BLaER1 treated with 17β-estradiol and CSF1 and Interleukin-3, amounts not matched to agents 10 nM and 100 nM (cell line): ENCODE results near the gene RASAL2.

Experiments used
- H3K27ac ChIP-seq, 11 experiments: shearing (Covaris generic); formaldehyde crosslinking; 2 replicates each; pipeline ENCODE4 v1.8.1; 2022
- H3K27me3 ChIP-seq, 11 experiments: shearing (Covaris generic); formaldehyde crosslinking; 2 replicates each; pipeline ENCODE4 v1.8.1; 2022
- H3K36me3 ChIP-seq, 11 experiments: shearing (Covaris generic); formaldehyde crosslinking; 2 replicates each; pipeline ENCODE4 v1.8.1; 2022
- H3K4me1 ChIP-seq, 10 experiments: shearing (Covaris generic); formaldehyde crosslinking; 2 replicates each; pipeline ENCODE4 v1.8.1; 2022
- H3K4me2 ChIP-seq, 11 experiments: shearing (Covaris generic); formaldehyde crosslinking; 2 replicates each; pipeline ENCODE4 v1.8.1; 2022
- H3K4me3 ChIP-seq, 10 experiments: shearing (Covaris generic); formaldehyde crosslinking; 2 replicates each; pipeline ENCODE4 v1.8.1; 2022
- H3K9ac ChIP-seq, 11 experiments: shearing (Covaris generic); formaldehyde crosslinking; 2 replicates each; pipeline ENCODE4 v1.8.1; 2022
- H3K9me3 ChIP-seq, 11 experiments: shearing (Covaris generic); formaldehyde crosslinking; replicated peaks in 1 of 11; 2 replicates each; pipeline ENCODE4 v1.8.1; 2022
- H4K20me1 ChIP-seq, 11 experiments: shearing (Covaris generic); formaldehyde crosslinking; 2 replicates each; pipeline ENCODE4 v1.8.1; 2022
- Cebpa-rat ChIP-seq, 11 experiments: shearing (Covaris generic); IDR thresholded peaks; 2 replicates each; pipeline ENCODE4 v1.8.1; 2022

Gene RASAL2

DNA sequence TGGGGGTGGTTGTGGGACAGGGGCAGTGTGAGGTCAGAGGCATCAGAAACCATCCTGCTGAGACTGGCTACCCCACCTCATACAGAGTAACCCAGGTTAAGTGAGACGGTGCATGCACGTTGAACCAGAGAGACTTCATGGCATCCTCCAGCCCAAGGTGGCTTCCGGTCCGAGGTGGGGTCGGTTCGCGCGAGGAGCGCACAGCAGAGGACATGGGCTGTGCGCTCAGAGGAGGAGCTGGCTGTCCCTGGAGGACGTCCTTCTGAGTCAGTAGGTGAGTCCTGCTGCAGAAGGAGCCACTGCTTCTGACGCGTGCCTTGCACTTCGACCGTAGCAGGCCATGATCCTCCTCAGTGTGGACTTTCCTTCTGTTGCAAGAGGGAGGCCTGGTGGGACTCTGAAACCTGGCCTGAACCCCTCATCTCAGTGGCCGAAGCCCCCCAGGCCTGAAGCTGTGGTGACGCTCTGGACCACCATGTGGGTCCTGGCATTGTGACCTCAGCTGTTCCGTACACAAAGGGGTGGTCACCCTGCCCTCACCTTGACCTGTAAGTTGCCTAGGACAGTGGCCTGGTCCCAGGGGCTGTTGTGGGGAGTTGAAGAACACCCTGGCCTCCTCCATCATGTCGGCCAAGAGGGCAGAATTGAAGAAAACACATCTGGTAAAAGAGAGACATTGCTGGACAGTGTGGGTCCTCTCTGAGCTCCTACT lies 418.8 kb downstream of the RASAL2 start, which contains the start of gene TEX35:
Gene TEX35, plus strand, starts transcription at position 544 of the 712 bp plus-strand sequence. Its CDS starts 80 bp downstream, at position 624.
- no peak within 1 kb of the TSS for H3K27ac ChIP-seq
- no peaks in the 10 kb centered on the region for H4K20me1 ChIP-seq
- H3K4me2 ChIP-seq, result no peak within 1 kb of the TSS
- no peaks in the 10 kb centered on the region for H3K36me3 ChIP-seq
- no peaks in the 10 kb centered on the region for H3K27me3 ChIP-seq
- H3K4me3 ChIP-seq, result no peak within 1 kb of the TSS
- H3K9me3 ChIP-seq, result no peaks in the 10 kb centered on the region
- no peak for TF ChIP-seq Cebpa-rat (IDR thresholded peaks at IDR 0.05)
- H3K9ac ChIP-seq, result no peak within 1 kb of the TSS
- peaks cover 0 to 6% (median 0%) of the 10 kb centered on the region in 10 experiments; a peak in 2 of 20 replicates for H3K4me1 ChIP-seq

GRCh38 chr1:178513278-178513983 lies 419.5 kb downstream of the RASAL2 start:
- Histone ChIP-seq H3K9ac (no peak overlapping the region), H3K27me3 (no peaks in the 10 kb centered on the region), H3K27ac (no peak overlapping the region), H4K20me1 (no peaks in the 10 kb centered on the region), H3K4me1 (peaks cover 0 to 6% (median 0%) of the 10 kb centered on the region in 10 experiments; a peak in 2 of 20 replicates), H3K36me3 (no peaks in the 10 kb centered on the region), H3K9me3 (no peaks in the 10 kb centered on the region), H3K4me3 (no peak overlapping the region), H3K4me2 (no peak overlapping the region)
- TF ChIP-seq Cebpa-rat (IDR thresholded peaks at IDR 0.05), result no peak

DNA sequence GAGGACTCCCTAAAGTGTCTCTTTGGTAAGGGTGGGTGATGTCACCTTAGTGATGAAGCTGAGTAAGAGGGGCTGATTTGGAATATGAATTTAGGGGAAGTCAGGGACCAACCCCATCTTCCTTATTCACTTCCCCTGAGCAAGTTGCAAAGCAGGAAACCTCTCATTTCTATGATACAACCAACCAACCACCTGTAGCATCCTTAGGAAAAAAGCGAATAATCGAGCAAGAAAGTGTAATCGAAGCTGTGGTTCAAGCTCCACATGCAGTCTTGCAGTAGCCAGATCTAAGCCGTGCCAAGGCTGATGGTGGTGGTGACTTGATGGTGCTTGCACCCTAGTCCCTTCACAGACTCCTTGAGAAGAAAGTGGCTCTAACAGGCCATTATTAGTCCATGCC lies 422.2 kb downstream of the RASAL2 start:
- TF ChIP-seq Cebpa-rat (IDR thresholded peaks at IDR 0.05), result no peak
- Histone ChIP-seq H3K9ac (no peak overlapping the region), H3K4me2 (no peak overlapping the region), H4K20me1 (no peaks in the 10 kb centered on the region), H3K27me3 (no peaks in the 10 kb centered on the region), H3K27ac (no peak overlapping the region), H3K4me1 (peaks cover 0 to 6% (median 0%) of the 10 kb centered on the region in 10 experiments; a peak in 2 of 20 replicates), H3K4me3 (no peak overlapping the region), H3K36me3 (no peaks in the 10 kb centered on the region), H3K9me3 (no peaks in the 10 kb centered on the region)

DNA sequence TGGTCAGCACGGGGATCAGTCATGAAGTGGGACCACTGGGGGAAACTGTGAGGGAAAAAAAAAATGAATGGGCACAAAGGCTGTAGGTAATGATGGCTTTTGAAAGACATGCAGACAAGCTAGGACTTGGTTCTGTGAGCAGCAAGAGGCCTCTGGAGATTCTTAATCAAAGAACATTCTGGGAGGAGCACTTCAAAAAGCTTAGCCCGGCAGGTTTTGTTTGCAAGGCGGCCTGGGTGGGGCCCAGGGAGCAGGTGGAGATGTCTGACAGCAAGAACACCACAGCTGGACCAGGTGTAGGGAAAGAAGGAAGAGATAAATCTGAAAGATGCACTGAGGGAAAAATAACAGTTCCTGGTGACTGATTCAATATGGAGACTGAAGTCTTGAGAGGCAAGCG lies 425.0 kb downstream of the RASAL2 start:
- H4K20me1 ChIP-seq, result no peaks in the 10 kb centered on the region
- H3K4me1 ChIP-seq, result peaks cover 0 to 6% (median 0%) of the 10 kb centered on the region in 10 experiments; a peak in 2 of 20 replicates
- no peak overlapping the region for H3K27ac ChIP-seq
- H3K27me3 ChIP-seq, result no peaks in the 10 kb centered on the region
- H3K36me3 ChIP-seq, result no peaks in the 10 kb centered on the region
- H3K9ac ChIP-seq, result no peak overlapping the region
- no peak overlapping the region for H3K4me3 ChIP-seq
- TF ChIP-seq Cebpa-rat (IDR thresholded peaks at IDR 0.05), result no peak
- H3K9me3 ChIP-seq, result no peaks in the 10 kb centered on the region
- H3K4me2 ChIP-seq, result no peak overlapping the region

DNA sequence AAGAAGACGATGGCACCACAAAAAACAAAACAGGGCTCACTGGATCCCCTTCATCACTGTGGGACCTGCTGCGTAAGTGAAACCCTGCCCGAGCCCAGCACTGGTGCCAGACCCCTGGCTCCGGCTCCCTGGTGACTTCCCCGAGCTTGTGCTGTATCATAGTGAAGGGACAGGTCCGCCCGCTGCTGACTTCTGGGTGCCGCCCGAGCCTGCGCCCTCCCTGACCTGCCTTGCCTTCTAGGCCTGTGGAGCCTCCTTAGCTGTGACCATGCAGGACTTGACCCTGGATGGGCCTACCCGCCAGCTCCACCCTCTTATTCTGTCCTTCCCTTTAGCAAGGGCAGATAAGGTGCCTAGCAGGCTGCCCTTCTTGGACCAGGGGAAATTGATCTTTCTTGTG lies 426.9 kb downstream of the RASAL2 start:
- H3K27ac ChIP-seq, result no peak overlapping the region
- H3K4me3 ChIP-seq, result no peak overlapping the region
- H3K27me3 ChIP-seq, result no peaks in the 10 kb centered on the region
- TF ChIP-seq Cebpa-rat (IDR thresholded peaks at IDR 0.05), result no peak
- no peaks in the 10 kb centered on the region for H4K20me1 ChIP-seq
- H3K4me1 ChIP-seq, result no peaks in the 10 kb centered on the region
- no peak overlapping the region for H3K9ac ChIP-seq
- no peaks in the 10 kb centered on the region for H3K36me3 ChIP-seq
- no peak overlapping the region for H3K4me2 ChIP-seq
- H3K9me3 ChIP-seq, result 0 out of 22 replicates have a peak, but pooled peaks cover 0 to 5% (median 0%) of the 10 kb centered on the region in 11 experiments

DNA sequence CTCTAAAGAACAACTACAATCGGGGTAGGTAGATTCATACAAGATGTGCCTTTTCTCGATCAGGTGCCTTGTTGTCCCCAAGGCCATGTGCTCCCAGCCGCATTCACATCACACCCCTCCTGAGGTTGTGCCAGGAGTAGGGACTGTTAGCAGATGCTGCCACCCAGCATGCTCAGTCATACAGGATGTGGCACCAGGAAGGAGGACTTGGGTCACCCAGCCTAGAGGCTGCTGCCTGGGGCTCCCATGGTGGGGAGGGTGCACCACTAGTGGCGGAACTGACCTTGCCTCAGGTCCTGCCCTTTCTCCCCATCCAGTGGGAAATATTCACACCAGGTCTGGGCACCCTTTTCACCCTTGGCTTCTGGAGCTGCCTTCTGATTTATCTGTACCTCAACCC lies 427.3 kb downstream of the RASAL2 start:
- TF ChIP-seq Cebpa-rat (IDR thresholded peaks at IDR 0.05), result no peak
- H3K4me3 ChIP-seq, result no peak overlapping the region

GRCh38 chr1:178527117-178527516 lies 433.2 kb downstream of the RASAL2 start:
- Histone ChIP-seq H3K9me3 (0 out of 22 replicates have a peak, but pooled peaks cover 0 to 5% (median 0%) of the 10 kb centered on the region in 11 experiments), H4K20me1 (no peaks in the 10 kb centered on the region), H3K27me3 (no peaks in the 10 kb centered on the region), H3K9ac (no peak overlapping the region), H3K36me3 (no peaks in the 10 kb centered on the region), H3K27ac (no peak overlapping the region), H3K4me1 (no peaks in the 10 kb centered on the region), H3K4me2 (no peak overlapping the region), H3K4me3 (no peak overlapping the region)
- TF ChIP-seq Cebpa-rat (IDR thresholded peaks at IDR 0.05), result no peak

More for the DNA sequence above, 427.3 kb downstream of the RASAL2 start:
- Histone ChIP-seq H3K27me3 (no peaks in the 10 kb centered on the region), H3K9me3 (0 out of 22 replicates have a peak, but pooled peaks cover 0 to 5% (median 0%) of the 10 kb centered on the region in 11 experiments), H3K4me1 (no peaks in the 10 kb centered on the region), H4K20me1 (no peaks in the 10 kb centered on the region), H3K36me3 (no peaks in the 10 kb centered on the region), H3K9ac (no peak overlapping the region), H3K4me2 (no peak overlapping the region), H3K27ac (no peak overlapping the region)

DNA sequence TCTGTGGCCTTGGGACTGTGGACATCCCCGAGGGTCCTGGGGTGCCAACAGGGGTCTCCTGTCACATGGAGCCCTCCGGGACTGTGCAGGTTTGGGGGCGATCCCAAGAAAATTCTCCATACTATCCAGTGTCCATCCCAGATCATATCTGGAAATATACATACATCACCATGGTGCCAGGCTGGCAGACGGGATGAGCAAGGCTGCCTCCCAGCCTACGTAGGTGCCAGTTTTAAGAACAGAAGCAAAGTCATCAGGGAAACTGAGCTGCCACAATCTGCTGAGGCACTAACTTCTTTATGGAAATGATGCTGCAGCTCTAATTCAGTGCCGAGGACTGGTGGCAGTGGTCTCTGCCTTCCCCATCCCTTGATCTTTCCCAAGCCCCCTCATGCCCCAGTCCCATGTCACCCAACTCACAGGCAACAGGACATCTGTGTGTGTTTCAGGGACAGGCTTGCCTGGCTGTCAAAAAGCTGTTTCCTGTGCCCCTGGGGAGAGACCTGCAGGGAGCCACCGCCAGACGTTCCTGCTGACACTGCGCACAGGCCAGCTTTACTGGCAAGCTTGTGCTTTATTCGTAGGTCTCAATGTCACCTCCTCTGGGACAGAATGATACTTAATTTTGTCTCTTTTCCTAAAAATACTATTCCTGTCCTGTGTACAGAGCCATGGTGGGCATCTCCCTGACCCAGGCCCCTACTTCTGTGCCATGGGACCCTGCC lies 434.5 kb downstream of the RASAL2 start:
- Histone ChIP-seq H3K36me3 (no peaks in the 10 kb centered on the region), H3K9ac (no peak overlapping the region), H3K9me3 (0 out of 22 replicates have a peak, but pooled peaks cover 0 to 5% (median 0%) of the 10 kb centered on the region in 11 experiments), H3K4me1 (no peaks in the 10 kb centered on the region), H3K4me3 (no peak overlapping the region), H3K27ac (no peak overlapping the region), H3K27me3 (no peaks in the 10 kb centered on the region), H3K4me2 (no peak overlapping the region), H4K20me1 (no peaks in the 10 kb centered on the region)
- TF ChIP-seq Cebpa-rat (IDR thresholded peaks at IDR 0.05), result no peak

GRCh38 chr1:178528953-178529335 lies 435.0 kb downstream of the RASAL2 start:
- Histone ChIP-seq H3K4me1 (no peaks in the 10 kb centered on the region), H3K36me3 (no peaks in the 10 kb centered on the region), H3K4me2 (no peak overlapping the region), H3K9me3 (0 out of 22 replicates have a peak, but pooled peaks cover 0 to 5% (median 0%) of the 10 kb centered on the region in 11 experiments), H3K27ac (no peak overlapping the region), H4K20me1 (no peaks in the 10 kb centered on the region), H3K27me3 (no peaks in the 10 kb centered on the region), H3K4me3 (no peak overlapping the region), H3K9ac (no peak overlapping the region)
- no peak for TF ChIP-seq Cebpa-rat (IDR thresholded peaks at IDR 0.05)
